ENCODE results near the gene HARS2.

- TF ChIP-seq POLR2A (IDR thresholded peaks at IDR 0.05): no peak
- no peak for TF ChIP-seq CTCF (IDR thresholded peaks at IDR 0.05)
Observed at GRCh38 chr5:140664030-140664358, 27.3 kb upstream of the HARS2 start.
